K562 (cell line): ENCODE measurements around the gene ADAMTS15. TPM values are rescaled to one million over a fixed set of nuclear protein-coding genes. Genes with fewer than 3 reads are reported as not detected.

Experiments
- ATAC-seq: fragments of 200-7000 bp; cut with Tn5 transposase; 3 replicates; pipeline ENCODE4 v1.9.1; 2020; ENCODE audit warnings: moderate library complexity
- BruUV-seq: library from RNA; stranded (reverse); fragments of 400-500 nt; replicated peaks from 2 replicates; lab custom pipeline; 2021; lab: Mats Ljungman, UMichigan
- CTCF ChIA-PET: fragments of 300-600 bp; formaldehyde crosslinking; extraction: SDS; loops from one replicate; lab custom pipeline; 2021; ENCODE audit warnings: low intra/inter-chr PET ratio; lab: Yijun Ruan, JAX
- POLR2A ChIA-PET: fragments of 300-600, 350-650 bp; sonication (Branson Sonifier 250); formaldehyde crosslinking; extraction: SDS; loops from one replicate; lab custom pipeline; 2021; ENCODE audit warnings: antibody characterized with exemption, inconsistent platforms; lab: Yijun Ruan, JAX
- DNase-seq, 4 experiments: peaks; one replicate each; pipeline versions ENCODE4 v3.0.0 to v3.0.0-alpha.2; 2011 to 2018; ENCODE audit warnings: low spot score in 3 of 4, mixed read lengths in 3 of 4; ENCODE audit errors: extremely low read depth in 1 of 4
- FAIRE-seq: peaks from 2 replicates; lab custom pipeline; 2011; peaks lifted over from hg19 to GRCh38; lab: Jason Lieb, UNC
- H2AFZ ChIP-seq: 2 replicates; pipeline ENCODE4 v1.6.0; 2011; ENCODE audit warnings: low read depth, low read length, control low read depth, inconsistent platforms
- H3K27ac ChIP-seq: fragments of 200-600 bp; 3 replicates; pipeline ENCODE4 v1.8.0; 2011; ENCODE audit warnings: low read depth, mild to moderate bottlenecking, control low read depth, inconsistent platforms, low read length, moderate library complexity, mixed read lengths; ENCODE audit errors: extremely low read depth
- H3K27me3 ChIP-seq, 2 experiments: fragments of 300-600 bp in 1 of 2; 2 replicates in 1 of 2; 3 replicates in 1 of 2; pipeline versions ENCODE4 v1.6.0 to v1.8.0; 2011; ENCODE audit warnings: inconsistent platforms in 2 of 2, low read length in 2 of 2, mild to moderate bottlenecking in 1 of 2, mixed read lengths in 1 of 2, moderate library complexity in 1 of 2; ENCODE audit not compliant: control insufficient read depth in 2 of 2, insufficient read depth in 2 of 2
- H3K36me3 ChIP-seq: fragments of 300-600 bp; 3 replicates; pipeline ENCODE4 v1.8.0; 2011; ENCODE audit warnings: mild to moderate bottlenecking, low read length, inconsistent platforms; ENCODE audit not compliant: control insufficient read depth, insufficient read depth
- H3K4me1 ChIP-seq, 2 experiments: fragments of 200-600 bp in 1 of 2; replicated peaks in 1 of 2; 2 replicates in 1 of 2; 3 replicates in 1 of 2; pipeline versions ENCODE4 v1.5.1 to v1.8.0; 2011; ENCODE audit warnings: inconsistent platforms in 2 of 2, low read length in 2 of 2, mild to moderate bottlenecking in 1 of 2, mixed read lengths in 1 of 2, moderate library complexity in 1 of 2; ENCODE audit not compliant: control insufficient read depth in 2 of 2, insufficient read depth in 2 of 2
- H3K4me2 ChIP-seq: 2 replicates; pipeline ENCODE4 v1.6.1; 2011; ENCODE audit warnings: low read length, control low read depth, inconsistent platforms, mixed read lengths; ENCODE audit not compliant: insufficient read depth
- H3K4me3 ChIP-seq: fragments of 200-600 bp; sonication (generic), shearing (Covaris generic); 2 replicates; pipeline ENCODE4 v1.5.1; 2016; ENCODE audit warnings: control low read depth, inconsistent platforms
- H3K79me2 ChIP-seq: fragments of 200-600 bp; 3 replicates; pipeline ENCODE4 v1.8.0; 2011; ENCODE audit warnings: low read length, inconsistent platforms; ENCODE audit not compliant: control insufficient read depth, insufficient read depth
- H3K9ac ChIP-seq, 2 experiments: 2 replicates each; pipeline versions ENCODE4 v1.6.0 to v1.6.1; 2011; ENCODE audit warnings: low read depth in 2 of 2, low read length in 2 of 2, control low read depth in 1 of 2, inconsistent platforms in 1 of 2, mild to moderate bottlenecking in 1 of 2, mixed read lengths in 1 of 2; ENCODE audit not compliant: insufficient read depth in 1 of 2
- H3K9me1 ChIP-seq: one replicate; pipeline ENCODE4 v1.6.0; 2011; ENCODE audit warnings: inconsistent platforms, mild to moderate bottlenecking, low read length, moderate library complexity; ENCODE audit not compliant: control insufficient read depth, insufficient read depth
- H3K9me3 ChIP-seq: replicated peaks from 2 replicates; pipeline ENCODE4 v1.5.1; 2011; ENCODE audit warnings: low read depth, low read length, inconsistent platforms; ENCODE audit not compliant: control insufficient read depth, insufficient read depth
- H4K20me1 ChIP-seq: replicated peaks from 2 replicates; pipeline ENCODE4 v1.6.1; 2011; ENCODE audit warnings: low read length, inconsistent platforms, mixed read lengths; ENCODE audit not compliant: control insufficient read depth, insufficient read depth
- ADNP ChIP-seq: fragments of 200-800 bp; sonication (Bioruptor generic); IDR thresholded peaks from 2 replicates; pipeline ENCODE4 v1.6.1; 2016; ENCODE audit warnings: missing genetic modification characterization, missing compliant biosample characterization
- CBFA2T3 ChIP-seq: fragments of 450-650 bp; IDR thresholded peaks from 2 replicates; pipeline ENCODE4 v1.6.1; 2017
- DACH1 ChIP-seq: fragments of 450-650 bp; IDR thresholded peaks from 2 replicates; pipeline ENCODE4 v1.6.1; 2018; ENCODE audit not compliant: partially characterized antibody
- FOS ChIP-seq: IDR thresholded peaks from 3 replicates; pipeline ENCODE4 v1.6.1; 2011; ENCODE audit not compliant: insufficient read length; ENCODE audit errors: extremely low read depth
- HDAC8 ChIP-seq: fragments of 450-650 bp; IDR thresholded peaks from 2 replicates; pipeline ENCODE4 v1.6.1; 2016; ENCODE audit warnings: mild to moderate bottlenecking, missing genetic modification characterization, moderate library complexity, missing compliant biosample characterization
- KLF10 ChIP-seq: fragments of 250-450 bp; sonication (Bioruptor Pico); IDR thresholded peaks from 2 replicates; pipeline ENCODE4 v1.6.1; 2021; ENCODE audit warnings: matching md5 sums
- MED1 ChIP-seq: sonication (generic); formaldehyde crosslinking; IDR thresholded peaks from 2 replicates; pipeline ENCODE4 v1.8.1; 2023; ENCODE audit warnings: missing genetic modification reagents, borderline replicate concordance
- MTA1 ChIP-seq: fragments of 450-650 bp; IDR thresholded peaks from 2 replicates; pipeline ENCODE4 v1.6.1; 2017; ENCODE audit warnings: borderline replicate concordance
- PML ChIP-seq: IDR thresholded peaks from 2 replicates; pipeline ENCODE4 v1.6.1; 2012; ENCODE audit warnings: low read length, inconsistent platforms
- SMARCC2 ChIP-seq: fragments of 450-650 bp; IDR thresholded peaks from 2 replicates; pipeline ENCODE4 v1.6.1; 2017; ENCODE audit warnings: antibody characterized with exemption, moderate library complexity, mild to moderate bottlenecking, low read depth
- TAL1 ChIP-seq: fragments of 450-650 bp; IDR thresholded peaks from 2 replicates; pipeline ENCODE4 v1.6.1; 2016; ENCODE audit warnings: mild to moderate bottlenecking
- ZNF140 ChIP-seq: fragments of 250-450 bp; sonication (Bioruptor Pico); IDR thresholded peaks from 2 replicates; pipeline ENCODE4 v1.8.0; 2021; ENCODE audit warnings: moderate library complexity, mild to moderate bottlenecking, inconsistent platforms
- ZNF282 ChIP-seq: sonication (generic); formaldehyde crosslinking; IDR thresholded peaks from 2 replicates; pipeline ENCODE4 v1.8.1; 2023; ENCODE audit warnings: missing genetic modification reagents
- ZNF699 ChIP-seq: fragments of 250-450 bp; sonication (Bioruptor Pico); IDR thresholded peaks from 2 replicates; pipeline ENCODE4 v1.8.0; 2021; ENCODE audit warnings: mild to moderate bottlenecking, moderate library complexity; ENCODE audit not compliant: insufficient replicate concordance
- ZSCAN32 ChIP-seq: fragments of 450-650 bp; formaldehyde crosslinking; IDR thresholded peaks from 2 replicates; pipeline ENCODE4 v1.4.0; 2020; ENCODE audit warnings: mild to moderate bottlenecking, moderate library complexity
- WGBS: fragments of 100-300 bp; shearing (Covaris generic); methylation state at CpG from one replicate; pipeline ENCODE4 v1.1.6; 2016; ENCODE audit warnings: low coverage, mixed read lengths; ENCODE audit not compliant: insufficient coverage; ENCODE audit errors: missing lambda C conversion rate; 5-methylcytosine and 5-hydroxymethylcytosine counted together
- in situ Hi-C: fragments of 300-500 bp; cut with MboI; formaldehyde crosslinking; loops from 4 replicates; pipeline ENCODE4 v1.15.0; 2018; ENCODE audit warnings: inconsistent platforms, mixed read lengths
- intact Hi-C: fragments of 100-400 bp; cut with micrococcal nuclease; formaldehyde crosslinking; loops from 2 replicates; pipeline ENCODE4 v1.14.2; 2022
- polyA plus RNA-seq, 8 experiments: library from polyadenylated mRNA; depleted of rRNA in 4 of 8; stranded (reverse) in 5 of 8; unstranded in 3 of 8; fragments of >200 nt; fragmentation: Nextera tagmentation in 2 of 8; fragmentation: Illumina TruSeq in 1 of 8; extraction: Ambion mirVana in 2 of 8; extraction: Trizol in 1 of 8; gene quantifications; 2 replicates each; pipeline versions ENCODE4 v1.2.1 to v1.2.3, GENCODE V29; 2011 to 2014; ENCODE audit warnings: inconsistent platforms in 1 of 8, missing spikeins in 1 of 8
- total RNA-seq, 7 experiments: library from RNA; depleted of rRNA in 6 of 7; stranded (reverse); fragments of >200 nt in 6 of 7; fragmentation: Illumina TruSeq in 2 of 7; extraction: Trizol in 2 of 7; gene quantifications; 2 replicates each; pipeline versions ENCODE4 v1.2.1 to v1.2.3, GENCODE V29; 2011 to 2021; ENCODE audit warnings: low replicate concordance in 1 of 7
- TF ChIP-seq, protein P1 (sequence below): sonication (generic); formaldehyde crosslinking; IDR thresholded peaks from 2 replicates; pipeline ENCODE4 v1.8.0; 2022; ENCODE audit warnings: mild to moderate bottlenecking, missing genetic modification reagents
- TF ChIP-seq, protein P2 (sequence below): IDR thresholded peaks from 2 replicates; pipeline ENCODE4 v1.6.1; 2012; ENCODE audit warnings: low read depth, low read length, improper control_type of control experiment, borderline replicate concordance
- TF ChIP-seq, protein P3 (sequence below), 2 experiments: fragments of 450-650 bp in 1 of 2; sonication (generic) in 1 of 2; formaldehyde crosslinking; conservative IDR thresholded peaks; 2 replicates each; pipeline versions ENCODE4 v1.4.0 to v1.8.1; 2020 to 2022; ENCODE audit warnings: mild to moderate bottlenecking in 1 of 2, missing genetic modification reagents in 1 of 2
- TF ChIP-seq, protein P4 (sequence below): fragments of 450-650 bp; conservative IDR thresholded peaks from 2 replicates; pipeline ENCODE4 v1.6.1; 2016; ENCODE audit warnings: missing genetic modification characterization, low read depth, mild to moderate bottlenecking, missing compliant biosample characterization, moderate library complexity

The ADAMTS15 gene
- total and polyA plus RNA-seq, 9 of the 15 experiments (the other 6 are each of a cell fraction or from before 2014, with no cell fraction given), result 0.04 TPM; not detected in 8

DNA sequence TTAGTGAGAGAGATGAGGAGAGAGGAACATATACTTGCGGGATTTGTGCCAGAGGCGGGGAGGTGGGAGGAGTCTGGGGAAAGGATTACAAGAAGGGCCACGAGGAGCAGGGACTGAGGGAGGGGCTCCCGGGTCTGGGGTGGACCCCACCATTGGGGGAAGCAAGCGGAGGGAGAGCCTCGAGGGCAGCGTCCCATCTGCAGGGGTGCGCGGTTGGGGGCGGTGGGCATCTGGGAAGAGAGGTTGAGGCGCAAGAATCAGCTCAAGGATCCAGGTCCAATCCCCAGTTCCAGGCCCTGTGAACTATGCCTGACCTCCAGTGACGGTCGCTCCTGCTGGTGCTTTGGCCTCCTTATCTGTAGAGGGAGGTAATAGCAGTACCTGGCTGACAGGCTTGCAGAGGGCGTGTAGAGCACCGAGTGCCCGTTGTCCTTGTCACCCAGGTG is 38.0 kb downstream of the ADAMTS15 start:
- POLR2A ChIA-PET, result no interaction called here
- in situ Hi-C loops, result no loop called here
- DNase-seq (no peak), FAIRE-seq (no peak), ATAC-seq (no peak)
- Histone ChIP-seq H3K4me3 (no peak overlapping the region), H3K4me1 (no peaks in the 10 kb centered on the region), H4K20me1 (no peaks in the 10 kb centered on the region), H3K9me3 (no peaks in the 10 kb centered on the region), H2AFZ (no peak overlapping the region), H3K27me3 (peaks cover 2 to 32% of the 10 kb centered on the region in 2 experiments; a peak in 4 of 5 replicates), H3K36me3 (no peaks in the 10 kb centered on the region), H3K4me2 (no peak overlapping the region), H3K9me1 (no peaks in the 10 kb centered on the region), H3K79me2 (no peaks in the 10 kb centered on the region), H3K27ac (no peak overlapping the region), H3K9ac (no peak overlapping the region)
- intact Hi-C loops, result no loop called here
- CTCF ChIA-PET, result no interaction called here
- BruUV-seq, result no TSS peak
- TF ChIP-seq MED1 (CRISPR knock-in tag), result no peak
- no peak for TF ChIP-seq HDAC8
- no peak for TF ChIP-seq FOS
- TF ChIP-seq, protein P1, sequence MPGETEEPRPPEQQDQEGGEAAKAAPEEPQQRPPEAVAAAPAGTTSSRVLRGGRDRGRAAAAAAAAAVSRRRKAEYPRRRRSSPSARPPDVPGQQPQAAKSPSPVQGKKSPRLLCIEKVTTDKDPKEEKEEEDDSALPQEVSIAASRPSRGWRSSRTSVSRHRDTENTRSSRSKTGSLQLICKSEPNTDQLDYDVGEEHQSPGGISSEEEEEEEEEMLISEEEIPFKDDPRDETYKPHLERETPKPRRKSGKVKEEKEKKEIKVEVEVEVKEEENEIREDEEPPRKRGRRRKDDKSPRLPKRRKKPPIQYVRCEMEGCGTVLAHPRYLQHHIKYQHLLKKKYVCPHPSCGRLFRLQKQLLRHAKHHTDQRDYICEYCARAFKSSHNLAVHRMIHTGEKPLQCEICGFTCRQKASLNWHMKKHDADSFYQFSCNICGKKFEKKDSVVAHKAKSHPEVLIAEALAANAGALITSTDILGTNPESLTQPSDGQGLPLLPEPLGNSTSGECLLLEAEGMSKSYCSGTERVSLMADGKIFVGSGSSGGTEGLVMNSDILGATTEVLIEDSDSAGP, result no peak
- TF ChIP-seq SMARCC2, result no peak
- TF ChIP-seq, protein P2, sequence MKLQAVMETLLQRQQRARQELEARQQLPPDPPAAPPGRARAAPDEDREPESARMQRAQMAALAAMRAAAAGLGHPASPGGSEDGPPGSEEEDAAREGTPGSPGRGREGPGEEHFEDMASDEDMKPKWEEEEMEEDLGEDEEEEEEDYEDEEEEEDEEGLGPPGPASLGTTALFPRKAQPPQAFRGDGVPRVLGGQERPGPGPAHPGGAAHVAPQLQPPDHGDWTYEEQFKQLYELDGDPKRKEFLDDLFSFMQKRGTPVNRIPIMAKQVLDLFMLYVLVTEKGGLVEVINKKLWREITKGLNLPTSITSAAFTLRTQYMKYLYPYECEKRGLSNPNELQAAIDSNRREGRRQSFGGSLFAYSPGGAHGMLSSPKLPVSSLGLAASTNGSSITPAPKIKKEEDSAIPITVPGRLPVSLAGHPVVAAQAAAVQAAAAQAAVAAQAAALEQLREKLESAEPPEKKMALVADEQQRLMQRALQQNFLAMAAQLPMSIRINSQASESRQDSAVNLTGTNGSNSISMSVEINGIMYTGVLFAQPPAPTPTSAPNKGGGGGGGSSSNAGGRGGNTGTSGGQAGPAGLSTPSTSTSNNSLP, result no peak
- TF ChIP-seq ADNP (tag), result no peak
- no peak for TF ChIP-seq PML
- no peak for TF ChIP-seq MTA1
- TF ChIP-seq ZNF140, result no peak
- TF ChIP-seq, protein P3, sequence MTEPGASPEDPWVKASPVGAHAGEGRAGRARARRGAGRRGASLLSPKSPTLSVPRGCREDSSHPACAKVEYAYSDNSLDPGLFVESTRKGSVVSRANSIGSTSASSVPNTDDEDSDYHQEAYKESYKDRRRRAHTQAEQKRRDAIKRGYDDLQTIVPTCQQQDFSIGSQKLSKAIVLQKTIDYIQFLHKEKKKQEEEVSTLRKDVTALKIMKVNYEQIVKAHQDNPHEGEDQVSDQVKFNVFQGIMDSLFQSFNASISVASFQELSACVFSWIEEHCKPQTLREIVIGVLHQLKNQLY (CRISPR knock-in tag; conservative IDR thresholded peaks at IDR 0.05), result no peak
- no peak for TF ChIP-seq TAL1
- TF ChIP-seq CBFA2T3, result no peak
- no peak for TF ChIP-seq DACH1
- no peak for TF ChIP-seq ZSCAN32 (CRISPR knock-in tag)
- TF ChIP-seq ZNF282 (CRISPR knock-in tag), result no peak
- TF ChIP-seq, protein P4, sequence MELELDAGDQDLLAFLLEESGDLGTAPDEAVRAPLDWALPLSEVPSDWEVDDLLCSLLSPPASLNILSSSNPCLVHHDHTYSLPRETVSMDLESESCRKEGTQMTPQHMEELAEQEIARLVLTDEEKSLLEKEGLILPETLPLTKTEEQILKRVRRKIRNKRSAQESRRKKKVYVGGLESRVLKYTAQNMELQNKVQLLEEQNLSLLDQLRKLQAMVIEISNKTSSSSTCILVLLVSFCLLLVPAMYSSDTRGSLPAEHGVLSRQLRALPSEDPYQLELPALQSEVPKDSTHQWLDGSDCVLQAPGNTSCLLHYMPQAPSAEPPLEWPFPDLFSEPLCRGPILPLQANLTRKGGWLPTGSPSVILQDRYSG (tag), result no peak
- no peak for TF ChIP-seq KLF10 (CRISPR knock-in tag)
- TF ChIP-seq ZNF699 (CRISPR knock-in tag), result no peak
- WGBS, result 2% methylated on average over 15 of the region's 16 CpGs
